Measurements from ENCODE around the gene NINL.
"Not testable (repeated sequence)": the region's sequence is repeated elsewhere in the genome, so short reads cannot be mapped to it uniquely, and the experiment has no call there.

Gene NINL

GRCh38 chr20:25508083-25508770, 77.1 kb downstream of the NINL start:
- peak; percentile 59 for DNase-seq (ENCODE audit: low read depth)
- no peak for TF ChIP-seq CTCF (IDR thresholded peaks at IDR 0.05; ENCODE audit: low read depth, low read length, missing control alignments)
- H3K4me3 ChIP-seq (ENCODE audit: low read depth, low read length): no peak overlapping the region
- in situ Hi-C loops (cut with HindIII; ENCODE audit: low sequenced_read_pairs): no loop called here

- DNase-seq (ENCODE audit: low read depth): no peak
- no peak overlapping the region for H3K4me3 ChIP-seq (ENCODE audit: low read depth, low read length)
- no peak for TF ChIP-seq CTCF (IDR thresholded peaks at IDR 0.05; ENCODE audit: low read depth, low read length, missing control alignments)
- in situ Hi-C loops (cut with HindIII; ENCODE audit: low sequenced_read_pairs): no loop called here
Measured at GRCh38 chr20:25507385-25508082, 77.8 kb downstream of the NINL start.

DNA sequence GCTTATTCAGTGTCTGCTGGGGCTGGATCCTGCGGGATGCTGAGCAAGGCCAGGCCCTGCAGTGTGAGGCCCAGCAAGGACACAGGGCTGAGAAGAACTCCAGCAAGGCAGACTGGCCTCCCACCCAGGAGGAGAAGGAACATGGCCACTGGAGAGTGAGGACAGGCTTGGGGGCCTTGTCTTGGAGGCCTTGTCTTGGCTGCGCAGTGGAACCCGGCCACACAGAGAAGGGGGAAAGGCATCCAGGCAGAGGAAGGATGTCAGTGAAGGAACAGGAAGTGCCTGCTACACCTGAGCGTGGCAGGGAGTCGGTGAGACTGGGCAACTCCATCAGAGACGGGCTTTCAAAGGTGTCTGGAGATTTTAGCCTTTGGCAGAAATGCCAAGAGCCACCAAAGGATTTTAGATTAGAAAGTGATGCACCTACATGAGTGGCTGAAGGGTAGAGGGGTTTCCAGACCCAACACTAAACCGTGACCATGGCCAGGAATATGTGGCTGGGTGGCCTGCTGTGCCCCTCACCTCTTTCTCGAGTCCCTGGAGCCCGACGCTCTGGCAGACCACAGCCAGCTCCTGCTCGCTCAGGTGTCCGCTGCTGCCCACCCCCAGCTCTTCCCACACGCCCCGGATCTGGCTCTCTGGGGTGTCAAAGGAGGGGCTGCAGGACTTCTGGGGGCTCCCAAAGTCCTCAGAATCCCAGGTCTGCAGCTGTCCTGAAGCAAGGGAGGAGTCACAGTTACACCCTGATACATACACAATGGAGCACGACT, 80.8 kb downstream of the NINL start:
- no peak for TF ChIP-seq CTCF (IDR thresholded peaks at IDR 0.05; ENCODE audit: low read depth, low read length, missing control alignments)
- H3K4me3 ChIP-seq (ENCODE audit: low read depth, low read length): no peak overlapping the region
- in situ Hi-C loops (cut with HindIII; ENCODE audit: low sequenced_read_pairs): no loop called here
- DNase-seq (ENCODE audit: low read depth): no peak

GRCh38 chr20:25503936-25504335, 81.4 kb downstream of the NINL start:
- no peak for DNase-seq (ENCODE audit: low read depth)
- in situ Hi-C loops (cut with HindIII; ENCODE audit: low sequenced_read_pairs): no loop called here
- H3K4me3 ChIP-seq (ENCODE audit: low read depth, low read length): no peak overlapping the region
- no peak for TF ChIP-seq CTCF (IDR thresholded peaks at IDR 0.05; ENCODE audit: low read depth, low read length, missing control alignments)

- in situ Hi-C loops (cut with HindIII; ENCODE audit: low sequenced_read_pairs); DNase-seq (ENCODE audit: low read depth); H3K4me3 ChIP-seq (ENCODE audit: low read depth, low read length): not testable (repeated sequence)
Measured at GRCh38 chr20:25503051-25503639, 82.2 kb downstream of the NINL start.

DNA sequence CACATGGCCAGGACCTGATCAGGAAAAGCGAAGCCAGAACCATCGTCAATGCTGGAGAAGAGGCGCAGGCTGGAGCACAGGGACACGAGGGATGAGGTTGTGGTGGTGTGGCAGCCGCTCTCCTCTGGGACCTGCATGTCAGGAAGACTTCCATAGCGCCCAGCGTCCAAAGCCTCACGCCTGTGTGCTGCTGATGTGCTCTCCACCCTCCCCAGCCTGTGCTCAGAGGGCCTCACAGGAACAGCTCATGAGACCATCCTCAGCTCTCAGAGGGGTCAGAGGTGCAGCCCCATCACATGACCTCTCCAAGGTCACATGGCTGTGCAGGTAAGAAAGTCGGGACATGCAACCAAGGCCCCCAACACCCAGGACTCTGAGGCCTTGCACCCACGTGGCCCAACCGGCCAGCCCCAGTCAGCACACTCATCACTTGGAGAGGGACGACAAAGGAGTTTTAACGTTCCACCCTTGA, 84.4 kb downstream of the NINL start:
- no peak for TF ChIP-seq CTCF (IDR thresholded peaks at IDR 0.05; ENCODE audit: low read depth, low read length, missing control alignments)
- no peak for DNase-seq (ENCODE audit: low read depth)
- H3K4me3 ChIP-seq (ENCODE audit: low read depth, low read length): no peak overlapping the region
- in situ Hi-C loops (cut with HindIII; ENCODE audit: low sequenced_read_pairs): no loop called here
